ENCODE results near the gene FNTB.

The FNTB gene

GRCh38 chr14:65044596-65044959 is 57.9 kb downstream of the FNTB start:
- no peak for DNase-seq (ENCODE audit: low read depth in 4 of 4, low spot score in 1 of 4)

- no peak for DNase-seq (ENCODE audit: low read depth in 4 of 4, low spot score in 1 of 4)
These were observed 58.3 kb downstream of the FNTB start for GRCh38 chr14:65045006-65045405.

- DNase-seq (ENCODE audit: low read depth in 4 of 4, low spot score in 1 of 4), result no peak
These were observed 59.0 kb downstream of the FNTB start for GRCh38 chr14:65045709-65046108.

GRCh38 chr14:65052832-65053231 is 66.1 kb downstream of the FNTB start:
- DNase-seq (ENCODE audit: low read depth in 4 of 4, low spot score in 1 of 4), result no peak

GRCh38 chr14:65053466-65053865 is 66.8 kb downstream of the FNTB start:
- DNase-seq (ENCODE audit: low read depth in 4 of 4, low spot score in 1 of 4), result no peak

GRCh38 chr14:65054471-65055085 is 67.9 kb downstream of the FNTB start:
- no peak for DNase-seq (ENCODE audit: low read depth in 4 of 4, low spot score in 1 of 4)

- DNase-seq (ENCODE audit: low read depth in 4 of 4, low spot score in 1 of 4), result no peak
These were observed 71.0 kb downstream of the FNTB start for GRCh38 chr14:65057695-65058094.

- no peak for DNase-seq (ENCODE audit: low read depth in 4 of 4, low spot score in 1 of 4)
These were observed 75.7 kb downstream of the FNTB start for GRCh38 chr14:65062096-65063075.

- no peak for DNase-seq (ENCODE audit: low read depth in 4 of 4, low spot score in 1 of 4)
These were observed 79.0 kb downstream of the FNTB start for GRCh38 chr14:65065719-65066118.

- DNase-seq (ENCODE audit: low read depth in 4 of 4, low spot score in 1 of 4), result no peak
These were observed 83.2 kb downstream of the FNTB start for GRCh38 chr14:65069874-65070413.

GRCh38 chr14:65070471-65070976 is 83.8 kb downstream of the FNTB start:
- DNase-seq (ENCODE audit: low read depth in 4 of 4, low spot score in 1 of 4), result no peak

GRCh38 chr14:65071544-65071943 is 84.8 kb downstream of the FNTB start:
- DNase-seq (ENCODE audit: low read depth in 4 of 4, low spot score in 1 of 4), result no peak

GRCh38 chr14:65072256-65072655 is 85.6 kb downstream of the FNTB start:
- no peak for DNase-seq (ENCODE audit: low read depth in 4 of 4, low spot score in 1 of 4)

- DNase-seq (ENCODE audit: low read depth in 4 of 4, low spot score in 1 of 4), result no peak
These were observed 86.2 kb downstream of the FNTB start for GRCh38 chr14:65072937-65073336.

GRCh38 chr14:65073605-65074201 is 87.0 kb downstream of the FNTB start:
- DNase-seq (ENCODE audit: low read depth in 4 of 4, low spot score in 1 of 4), result no peak

- DNase-seq (ENCODE audit: low read depth in 4 of 4, low spot score in 1 of 4), result no peak
These were observed 87.9 kb downstream of the FNTB start for GRCh38 chr14:65074449-65075150.

GRCh38 chr14:65075628-65076325 is 89.1 kb downstream of the FNTB start:
- DNase-seq (ENCODE audit: low read depth in 4 of 4, low spot score in 1 of 4), result no peak

- DNase-seq (ENCODE audit: low read depth in 4 of 4, low spot score in 1 of 4), result no peak
These were observed 90.6 kb downstream of the FNTB start for GRCh38 chr14:65077318-65077717.

- DNase-seq (ENCODE audit: low read depth in 4 of 4, low spot score in 1 of 4), result no peak
These were observed 92.5 kb downstream of the FNTB start for GRCh38 chr14:65079201-65079600.

GRCh38 chr14:65079768-65080167 is 93.1 kb downstream of the FNTB start:
- no peak for DNase-seq (ENCODE audit: low read depth in 4 of 4, low spot score in 1 of 4)

All from stimulated activated CD4-positive, alpha-beta T cell treated with anti-CD3 and anti-CD28 coated beads, Interleukin-1b, Interleukin-23, amount 100 ng/mL, for 24 hours (primary cell).